Activated CD4-positive, alpha-beta T cell treated with anti-CD3 and anti-CD28 coated beads for 48 hours (primary cell): Measurements from ENCODE around the gene KIAA0319L.
"Not testable (repeated sequence)": the region's sequence is repeated elsewhere in the genome, so short reads cannot be mapped to it uniquely, and the experiment has no call there.

Experiments used
- DNase-seq: peaks from one replicate; pipeline ENCODE4 v3.0.0-alpha.2; 2020

The KIAA0319L gene

DNA sequence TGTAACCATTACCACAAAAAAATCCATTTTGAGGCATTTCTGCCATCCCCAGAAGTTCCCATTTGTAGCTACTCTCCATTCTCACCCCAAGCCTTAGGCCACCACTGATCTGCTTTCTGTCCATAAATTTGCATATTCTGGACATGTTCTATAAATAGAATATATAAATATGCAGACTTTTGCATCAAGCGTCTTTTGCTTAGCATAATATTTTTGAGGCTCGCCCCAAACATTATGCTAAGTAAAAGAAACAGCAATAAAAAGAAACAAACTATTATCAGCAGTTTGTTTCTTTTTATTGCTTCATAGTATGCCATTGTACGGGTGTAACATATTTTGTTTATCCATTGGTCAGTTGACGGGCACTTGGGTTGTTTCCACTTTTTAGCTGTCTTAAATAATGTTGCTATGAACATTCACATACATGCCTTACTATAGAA is 23.8 kb upstream of the KIAA0319L start:
- DNase-seq: no peak

DNA sequence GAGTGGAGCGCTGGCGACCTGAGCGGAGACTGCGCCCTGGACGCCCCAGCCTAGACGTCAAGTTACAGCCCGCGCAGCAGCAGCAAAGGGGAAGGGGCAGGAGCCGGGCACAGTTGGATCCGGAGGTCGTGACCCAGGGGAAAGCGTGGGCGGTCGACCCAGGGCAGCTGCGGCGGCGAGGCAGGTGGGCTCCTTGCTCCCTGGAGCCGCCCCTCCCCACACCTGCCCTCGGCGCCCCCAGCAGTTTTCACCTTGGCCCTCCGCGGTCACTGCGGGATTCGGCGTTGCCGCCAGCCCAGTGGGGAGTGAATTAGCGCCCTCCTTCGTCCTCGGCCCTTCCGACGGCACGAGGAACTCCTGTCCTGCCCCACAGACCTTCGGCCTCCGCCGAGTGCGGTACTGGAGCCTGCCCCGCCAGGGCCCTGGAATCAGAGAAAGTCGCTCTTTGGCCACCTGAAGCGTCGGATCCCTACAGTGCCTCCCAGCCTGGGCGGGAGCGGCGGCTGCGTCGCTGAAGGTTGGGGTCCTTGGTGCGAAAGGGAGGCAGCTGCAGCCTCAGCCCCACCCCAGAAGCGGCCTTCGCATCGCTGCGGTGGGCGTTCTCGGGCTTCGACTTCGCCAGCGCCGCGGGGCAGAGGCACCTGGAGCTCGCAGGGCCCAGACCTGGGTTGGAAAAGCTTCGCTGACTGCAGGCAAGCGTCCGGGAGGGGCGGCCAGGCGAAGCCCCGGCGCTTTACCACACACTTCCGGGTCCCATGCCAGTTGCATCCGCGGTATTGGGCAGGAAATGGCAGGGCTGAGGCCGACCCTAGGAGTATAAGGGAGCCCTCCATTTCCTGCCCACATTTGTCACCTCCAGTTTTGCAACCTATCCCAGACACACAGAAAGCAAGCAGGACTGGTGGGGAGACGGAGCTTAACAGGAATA is 20.1 kb upstream of the KIAA0319L start:
- DNase-seq: peak; percentile 68

DNA sequence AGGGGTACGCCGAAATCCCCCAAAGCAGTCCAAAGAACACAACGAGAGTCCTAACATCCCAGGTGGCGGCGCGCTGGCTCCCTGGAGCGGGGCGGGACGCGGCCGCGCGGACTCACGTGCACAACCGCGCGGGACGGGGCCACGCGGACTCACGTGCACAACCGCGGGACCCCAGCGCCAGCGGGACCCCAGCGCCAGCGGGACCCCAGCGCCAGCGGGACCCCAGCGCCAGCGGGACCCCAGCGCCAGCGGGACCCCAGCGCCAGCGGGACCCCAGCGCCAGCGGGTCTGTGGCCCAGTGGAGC is 19.5 kb upstream of the KIAA0319L start:
- not testable (repeated sequence) for DNase-seq

DNA sequence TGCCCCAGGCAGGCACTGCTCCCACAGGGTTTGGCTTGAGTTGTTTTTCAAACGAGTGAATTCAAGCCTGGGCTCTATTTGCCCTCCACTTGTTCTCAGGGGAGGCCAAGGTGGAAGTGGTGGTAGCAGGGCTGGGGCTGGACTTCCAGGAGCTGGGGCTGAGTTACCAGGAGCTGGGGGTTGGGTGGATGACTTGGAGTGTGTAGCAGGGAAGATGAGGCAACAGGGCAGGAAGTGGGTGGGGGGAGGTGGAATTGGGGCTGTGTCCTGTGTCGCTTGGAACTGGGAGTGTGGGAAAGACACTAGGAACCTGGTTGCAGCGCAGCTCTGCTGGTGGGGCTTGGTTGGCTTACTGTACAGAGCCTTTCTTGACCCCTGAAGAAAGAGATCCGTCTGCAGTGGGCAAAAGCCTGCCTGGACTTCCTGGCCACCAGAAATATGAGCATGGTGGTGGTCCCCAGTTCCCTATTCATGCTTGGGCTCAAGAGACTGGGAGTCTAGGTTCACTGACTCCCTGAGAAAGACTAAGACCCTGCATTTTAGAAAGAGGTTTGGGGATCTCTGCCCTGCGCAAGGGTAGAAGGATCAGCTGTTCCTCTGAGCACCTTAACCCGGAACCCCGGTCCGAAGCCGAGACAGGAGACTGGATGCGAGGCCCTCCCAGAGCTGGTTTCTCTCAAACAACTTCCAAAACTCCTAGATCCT is 19.0 kb upstream of the KIAA0319L start:
- DNase-seq: no peak

DNA sequence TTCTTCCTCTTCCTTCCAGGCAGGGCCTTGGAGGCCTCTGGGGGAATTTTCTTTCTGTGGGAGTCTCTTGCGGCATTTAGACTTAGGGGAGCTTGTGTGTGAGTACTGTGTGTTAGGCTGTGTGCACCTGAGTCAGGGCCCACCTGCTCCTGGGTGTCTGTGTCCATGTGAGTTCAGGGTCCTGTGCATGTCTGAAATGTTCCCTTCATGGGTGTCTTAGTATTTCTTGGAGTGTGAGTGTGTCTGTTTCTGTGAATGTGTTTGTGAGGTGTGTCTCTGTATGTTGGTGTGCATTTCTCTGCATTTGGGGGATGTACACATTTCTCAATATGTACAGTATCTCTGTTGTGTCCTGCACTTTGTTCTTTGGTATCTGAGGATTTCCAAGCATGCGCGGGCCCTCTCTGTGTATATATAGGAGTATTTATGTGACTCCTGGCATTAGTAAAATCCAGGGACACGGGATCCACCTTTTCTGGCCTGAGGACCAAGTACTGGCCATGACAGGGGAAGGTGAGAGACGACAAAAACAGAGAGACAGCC is 18.3 kb upstream of the KIAA0319L start:
- no peak for DNase-seq

DNA sequence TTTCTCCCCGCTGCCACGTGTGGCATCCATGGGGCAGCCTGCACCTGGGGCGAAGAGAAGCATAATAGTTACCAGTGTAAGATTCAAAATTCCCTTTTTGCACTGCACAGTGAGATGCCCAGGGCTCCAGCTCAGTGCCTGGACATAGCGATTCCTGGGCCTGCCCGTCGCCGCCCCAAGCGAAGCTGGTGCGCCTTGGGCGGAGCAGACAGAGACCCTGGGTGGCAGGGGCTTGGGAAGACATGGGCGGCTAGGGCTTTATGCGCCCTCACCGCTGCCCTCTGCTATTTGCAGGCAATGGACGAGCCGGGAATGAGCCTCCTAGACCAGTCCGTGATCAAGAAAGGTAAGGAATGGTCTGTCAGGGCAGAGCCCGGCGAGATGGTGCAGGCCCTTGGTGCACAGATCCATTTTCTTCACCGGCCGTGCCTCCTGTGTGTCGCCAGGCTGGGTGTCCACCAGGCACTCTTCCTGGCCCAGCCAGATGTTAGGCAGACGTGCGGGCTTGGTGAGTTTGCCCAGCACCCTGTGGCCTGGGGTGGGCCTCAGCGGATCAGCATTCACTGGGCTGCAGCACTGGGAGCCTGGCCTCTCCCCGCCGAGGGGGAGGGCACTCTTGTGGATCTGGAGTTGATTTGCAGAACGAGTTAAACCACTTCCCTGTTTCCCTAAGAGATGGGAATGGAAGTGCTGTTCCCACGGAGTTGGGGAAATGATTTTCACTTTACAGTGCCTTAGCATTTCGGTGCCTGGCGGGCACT is 17.6 kb upstream of the KIAA0319L start:
- DNase-seq: no peak

DNA sequence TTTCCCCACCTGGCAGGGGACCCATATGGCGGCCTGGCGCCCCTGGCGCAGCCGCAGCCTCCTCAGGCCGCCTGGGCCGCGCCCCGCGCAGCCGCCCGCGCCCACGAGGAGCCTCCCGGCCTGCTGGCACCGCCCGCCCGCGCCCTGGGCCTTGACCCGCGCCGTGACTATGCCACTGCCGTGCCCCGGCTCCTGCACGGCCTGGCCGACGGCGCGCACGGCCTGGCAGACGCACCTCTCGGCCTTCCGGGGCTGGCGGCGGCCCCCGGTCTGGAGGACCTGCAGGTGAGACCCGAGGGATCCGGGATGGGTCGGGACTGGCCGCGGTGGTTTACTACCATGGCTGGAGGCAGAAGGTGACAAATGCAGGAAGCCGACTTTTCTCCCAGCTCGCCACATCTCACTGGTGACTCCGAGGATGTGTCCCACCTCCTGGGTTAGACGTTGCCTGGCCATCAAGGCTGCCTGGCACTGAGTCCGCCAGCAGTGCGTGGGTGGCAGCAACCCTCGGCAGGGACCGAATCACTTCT is 17.0 kb upstream of the KIAA0319L start:
- no peak for DNase-seq

DNA sequence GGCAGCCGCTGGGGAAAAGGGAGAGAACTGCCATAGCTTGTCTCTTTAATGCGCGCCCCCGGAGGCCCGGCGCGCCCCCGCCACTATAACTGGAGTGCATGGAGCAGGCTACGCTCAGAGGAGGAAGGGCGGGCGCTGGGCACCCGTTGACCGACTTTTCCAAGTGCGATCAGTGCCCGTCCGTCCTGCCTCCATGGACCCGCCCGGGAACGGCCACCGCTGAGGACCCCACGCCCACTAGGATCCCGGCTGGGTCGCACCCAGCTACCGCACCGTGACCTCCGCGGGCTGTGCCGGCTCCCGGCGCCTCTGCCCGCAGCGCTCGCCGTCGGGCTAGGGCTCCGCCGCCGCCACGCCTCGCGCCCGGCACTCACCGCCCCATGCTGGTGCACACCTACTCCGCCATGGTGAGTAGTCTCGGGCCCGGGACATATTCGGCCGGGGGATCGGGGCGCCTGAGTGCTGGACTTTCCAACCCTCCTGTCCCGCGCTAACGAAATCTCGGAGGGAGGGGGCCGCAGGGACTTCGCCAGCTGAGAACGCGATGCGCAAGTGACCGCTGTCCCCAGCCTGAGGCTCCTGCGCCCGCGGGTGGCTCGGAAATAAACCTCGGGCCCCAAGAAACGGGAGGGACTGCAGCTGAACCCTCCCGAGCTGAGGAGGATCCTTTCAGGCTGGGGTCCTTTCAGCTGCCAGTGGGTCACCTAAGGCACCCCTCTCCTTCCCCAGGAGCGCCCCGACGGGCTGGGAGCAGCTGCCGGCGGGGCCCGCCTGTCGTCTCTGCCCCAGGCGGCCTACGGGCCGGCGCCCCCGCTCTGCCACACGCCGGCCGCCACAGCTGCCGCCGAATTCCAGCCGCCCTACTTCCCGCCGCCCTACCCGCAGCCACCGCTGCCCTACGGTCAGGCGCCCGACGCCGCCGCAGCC is 16.3 kb upstream of the KIAA0319L start, which contains the start of gene TFAP2E:
Gene TFAP2E, plus strand, starts transcription at position 117 of the 927 bp plus-strand sequence. Its CDS starts 264 bp downstream, at position 381.
- no peak for DNase-seq

DNA sequence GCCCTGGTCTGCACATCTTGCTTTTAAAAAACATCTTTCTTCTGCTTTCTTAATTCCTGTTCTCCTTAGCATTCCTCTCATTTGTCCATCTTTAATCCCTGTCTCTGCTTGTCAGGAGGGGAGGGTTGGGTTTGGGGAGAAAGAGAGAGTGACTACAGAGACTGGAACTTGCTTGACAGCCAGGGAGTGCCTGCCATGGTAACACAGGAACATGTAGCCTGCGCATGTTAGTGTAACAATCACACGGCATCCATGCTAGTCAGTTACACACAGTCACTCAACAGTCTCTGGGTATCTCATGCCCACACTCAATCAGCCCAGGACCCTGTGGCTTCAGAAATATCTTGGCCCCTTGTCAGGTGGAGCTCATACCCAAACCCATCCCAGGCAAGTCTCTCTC is 15.1 kb upstream of the KIAA0319L start:
- no peak for DNase-seq

DNA sequence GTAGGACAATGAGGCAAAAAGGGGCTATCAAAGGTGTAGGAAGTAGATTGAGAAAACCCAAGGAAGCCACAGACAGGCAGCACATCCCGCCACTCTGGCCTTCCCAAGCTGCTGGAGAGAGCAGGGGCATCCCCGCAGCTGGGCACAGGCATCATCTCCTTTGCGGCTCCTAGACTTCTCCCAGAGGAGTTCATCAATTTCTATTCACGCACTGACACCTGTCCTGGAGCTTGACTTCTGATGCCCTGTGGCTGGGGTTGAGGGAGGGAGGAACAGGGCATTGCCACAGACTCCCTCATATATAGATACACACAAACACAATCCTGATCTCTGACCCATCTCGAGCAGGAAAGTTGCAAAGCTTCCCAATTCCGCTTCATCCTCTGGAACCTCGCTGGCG is 14.1 kb upstream of the KIAA0319L start:
- DNase-seq: no peak

DNA sequence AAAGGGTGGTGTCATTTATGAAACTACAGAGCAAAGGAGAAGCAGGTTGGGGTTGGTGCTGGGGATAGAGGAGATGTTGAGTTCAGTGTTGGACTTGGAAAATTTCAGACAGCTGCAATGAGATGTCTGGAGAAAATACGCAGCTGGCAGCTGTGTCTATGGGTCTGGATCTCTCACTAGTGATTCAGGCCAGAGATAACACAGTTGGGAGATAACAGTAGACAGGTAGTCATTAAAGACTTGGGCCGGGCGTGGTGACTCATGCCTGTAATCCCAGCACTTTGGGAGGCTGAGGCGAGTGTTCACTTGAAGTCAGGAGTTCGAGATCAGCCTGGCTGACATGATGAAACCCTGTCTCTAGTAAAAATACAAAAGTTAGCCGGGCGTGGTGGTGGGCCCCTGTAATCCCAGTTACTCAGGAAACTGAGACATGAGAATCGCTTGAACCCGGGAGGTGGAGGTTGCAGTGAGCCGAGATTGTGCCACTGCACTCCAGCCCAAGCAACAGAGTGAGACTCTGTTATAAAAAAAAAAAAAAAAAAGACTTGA is 13.5 kb upstream of the KIAA0319L start:
- no peak for DNase-seq

DNA sequence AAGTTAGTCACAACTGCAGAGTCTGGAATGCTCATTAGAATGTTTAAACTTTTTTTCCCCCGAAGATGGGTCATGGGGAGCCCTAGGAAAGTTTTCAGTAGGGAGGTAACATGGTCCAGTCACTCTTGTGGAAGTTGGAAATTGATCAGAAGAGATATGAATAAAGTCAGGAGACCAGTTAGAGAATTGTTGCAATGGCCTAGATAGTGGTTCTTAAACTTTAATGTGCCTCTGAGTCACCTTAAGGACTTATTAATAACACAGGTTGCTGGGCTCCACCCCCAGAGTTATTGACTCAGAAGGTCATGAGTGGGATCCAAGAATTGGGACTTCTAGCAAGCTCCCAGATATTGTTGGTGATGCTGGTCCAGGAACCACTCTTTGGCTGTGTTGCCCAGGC is 12.7 kb upstream of the KIAA0319L start:
- no peak for DNase-seq

DNA sequence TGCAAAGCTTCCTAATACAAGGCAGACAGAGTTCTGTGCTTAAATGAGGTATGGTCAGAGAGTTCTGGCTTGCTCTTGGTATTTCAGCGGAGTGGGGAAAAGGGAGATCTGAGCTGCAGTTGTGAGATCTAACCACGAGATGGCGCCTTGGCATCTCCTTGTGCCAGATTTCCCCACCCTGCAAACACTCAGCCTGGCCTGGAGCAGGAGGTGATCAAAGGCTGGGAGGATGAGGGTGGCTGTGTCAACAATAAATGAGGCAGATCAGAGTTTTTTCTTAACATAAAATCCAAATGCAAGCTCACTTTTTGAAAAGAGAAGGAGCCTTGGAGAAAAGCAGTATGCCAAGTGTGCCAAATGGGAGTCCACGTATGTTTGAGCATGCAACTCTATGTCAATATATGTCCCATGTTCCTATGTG is 11.8 kb upstream of the KIAA0319L start:
- DNase-seq: peak; percentile 76

DNA sequence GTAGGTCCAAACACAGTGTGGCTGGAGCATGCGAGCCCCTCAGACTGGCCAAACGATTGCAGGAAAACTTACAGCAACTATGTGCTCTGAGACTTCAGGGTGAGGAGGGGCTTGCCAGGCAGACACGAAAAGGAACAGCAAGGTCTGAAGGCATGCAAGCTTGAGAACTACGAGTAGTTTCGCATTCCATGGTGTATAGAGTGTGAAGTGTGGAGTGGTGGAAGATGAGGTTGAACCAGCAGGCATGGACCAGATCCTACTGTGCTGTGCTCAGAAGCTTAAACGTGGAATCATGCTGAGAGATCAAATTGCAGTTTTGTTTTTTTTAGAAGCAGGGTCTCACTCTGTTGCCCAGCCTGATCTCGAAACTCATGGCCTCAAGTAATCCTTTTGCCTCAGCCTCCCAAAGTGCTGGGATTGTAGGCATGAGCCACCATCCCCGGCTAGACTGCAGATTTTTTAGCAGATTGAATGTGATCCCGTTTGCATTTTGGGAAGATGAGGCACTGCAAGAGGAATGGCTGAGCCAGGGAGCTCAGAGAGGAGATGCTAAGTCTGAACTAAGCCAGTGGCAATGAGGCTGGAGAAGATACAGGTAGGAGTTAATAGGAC is 10.8 kb upstream of the KIAA0319L start:
- no peak for DNase-seq

DNA sequence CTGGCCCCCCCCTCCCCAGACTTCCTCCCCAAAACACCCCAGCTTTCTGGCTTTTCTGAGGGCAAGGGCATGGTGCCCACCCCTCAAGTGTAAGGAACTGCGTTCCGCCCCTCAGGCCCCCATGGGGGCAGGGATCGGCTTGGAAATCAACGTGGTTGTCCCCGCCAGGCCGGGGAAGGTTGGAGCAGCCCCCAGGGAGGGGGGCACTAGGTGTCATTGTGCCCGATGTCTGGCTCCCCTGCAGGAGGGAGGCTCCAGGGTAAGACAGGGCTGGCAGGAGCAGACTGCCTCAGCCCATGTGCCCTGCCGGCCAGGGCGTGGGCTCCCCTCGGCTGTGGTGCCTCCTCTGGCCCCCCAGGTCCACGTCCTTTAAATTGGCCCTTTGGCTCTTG is 8.5 kb upstream of the KIAA0319L start:
- DNase-seq: no peak

DNA sequence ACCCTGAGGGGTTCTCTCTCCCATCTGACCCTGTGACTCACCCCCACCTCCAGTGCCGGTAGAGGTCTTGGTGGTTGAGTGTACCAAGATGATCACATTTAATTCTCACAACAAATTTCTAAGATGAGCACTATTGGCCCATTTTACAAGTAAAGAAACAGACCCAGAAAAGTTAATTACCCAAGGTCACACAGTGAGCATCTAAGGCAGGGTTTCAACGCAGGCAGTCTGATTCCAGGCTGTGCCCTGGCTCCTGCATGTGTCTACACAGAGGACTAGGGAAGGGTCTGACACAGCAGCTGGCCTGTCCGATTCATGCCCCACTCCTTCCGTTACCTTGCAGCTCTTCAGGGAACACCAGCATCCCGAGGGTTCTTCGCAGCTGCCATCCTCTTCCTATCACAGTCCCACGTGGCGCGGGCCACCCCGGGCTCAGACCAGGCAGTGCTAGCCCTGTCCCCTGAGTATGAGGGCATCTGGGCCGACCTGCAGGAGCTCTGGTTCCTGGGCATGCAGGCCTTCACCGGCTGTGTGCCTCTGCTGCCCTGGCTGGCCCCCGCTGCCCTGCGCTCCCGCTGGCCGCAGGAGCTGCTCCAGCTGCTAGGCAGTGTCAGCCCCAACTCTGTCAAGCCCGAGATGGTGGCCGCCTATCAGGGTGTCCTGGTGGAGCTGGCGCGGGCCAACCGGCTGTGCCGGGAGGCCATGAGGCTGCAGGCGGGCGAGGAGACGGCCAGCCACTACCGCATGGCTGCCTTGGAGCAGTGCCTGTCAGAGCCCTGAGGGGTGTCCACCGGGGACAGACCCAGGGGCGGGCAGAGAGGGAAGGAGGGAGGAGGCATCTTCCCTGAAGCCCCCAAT is 7.9 kb upstream of the KIAA0319L start:
- DNase-seq: no peak

DNA sequence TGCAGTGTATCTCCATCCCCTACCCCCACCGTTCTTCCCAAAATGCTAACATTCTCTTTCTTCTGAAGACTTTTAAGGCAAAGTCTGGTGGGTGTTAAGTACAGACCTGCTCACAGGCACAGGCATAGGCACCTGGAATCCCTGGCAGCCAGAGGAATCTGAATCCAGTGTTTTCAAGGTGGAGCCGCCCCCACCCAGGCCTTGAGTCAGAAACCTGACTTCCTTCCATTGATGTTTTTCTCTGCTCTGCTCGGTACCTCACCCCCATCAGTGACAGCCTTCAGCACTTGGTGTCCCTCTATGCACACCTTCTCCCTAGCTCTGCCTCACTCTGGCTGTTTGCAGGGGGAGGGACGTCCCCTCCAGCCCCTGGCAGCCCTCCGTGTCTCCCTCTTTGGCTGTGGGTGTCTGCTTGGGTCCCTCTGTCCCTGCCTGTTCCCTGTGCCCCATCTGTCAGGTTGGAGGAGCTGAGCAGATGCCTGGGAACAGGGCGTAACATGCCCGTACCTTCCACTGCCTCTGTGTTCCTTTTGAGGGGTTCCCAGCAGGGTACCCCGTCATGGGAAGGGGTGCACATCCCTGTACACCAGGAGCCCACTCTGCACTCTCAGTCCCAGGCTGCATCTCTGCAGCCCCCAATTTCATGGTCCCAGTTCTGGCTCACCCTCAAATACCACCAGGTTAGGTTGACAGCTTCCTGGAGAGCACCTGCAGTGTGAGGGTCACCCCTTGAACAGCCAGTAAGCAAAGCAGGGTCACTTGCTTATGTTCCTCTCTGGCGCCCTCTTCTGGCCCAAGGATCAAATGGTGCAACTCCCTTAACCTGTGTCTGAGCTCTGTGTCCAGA is 7.1 kb upstream of the KIAA0319L start:
- peak; percentile 89 for DNase-seq

DNA sequence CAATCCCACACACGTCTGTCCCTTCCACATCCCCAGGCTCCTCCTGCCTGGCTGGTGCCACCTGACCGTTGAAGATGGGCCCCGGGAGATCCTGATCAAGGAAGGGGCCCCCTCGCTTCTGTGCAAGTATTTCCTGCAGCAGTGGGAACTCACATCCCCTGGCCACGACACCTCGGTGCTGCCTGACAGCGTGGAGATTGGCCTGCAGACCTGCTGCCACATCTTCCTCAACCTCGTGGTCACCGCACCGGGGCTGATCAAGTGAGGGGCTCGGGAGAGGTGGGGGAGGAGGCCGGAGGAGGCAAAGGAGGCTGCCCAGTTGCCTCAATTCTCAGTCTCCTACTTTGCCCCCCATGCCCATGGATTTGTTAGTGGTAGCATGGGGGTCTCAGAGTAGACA is 6.0 kb upstream of the KIAA0319L start:
- DNase-seq: no peak
